HG03103 (cell line): Measurements from ENCODE around the gene TNIK.
"Not testable (repeated sequence)": the region's sequence is repeated elsewhere in the genome, so short reads cannot be mapped to it uniquely, and the experiment has no call there.

ENCODE experiments used
- ATAC-seq: cut with Tn5 transposase; IDR thresholded peaks from one replicate; pipeline ENCODE4 v1.9.1; 2021; ENCODE audit warnings: low read depth; ENCODE audit not compliant: unreplicated experiment

TNIK gene

GRCh38 chr3:171295484-171296373 is 164.5 kb downstream of the TNIK start:
- no peak for ATAC-seq

- peak; percentile 53 for ATAC-seq
Measured at GRCh38 chr3:171293142-171293782, 166.9 kb downstream of the TNIK start.

GRCh38 chr3:171290680-171291079 is 169.5 kb downstream of the TNIK start:
- ATAC-seq, result no peak

- ATAC-seq, result no peak
Measured at GRCh38 chr3:171289291-171289690, 170.9 kb downstream of the TNIK start.

GRCh38 chr3:171287761-171288160 is 172.4 kb downstream of the TNIK start:
- ATAC-seq, result not testable (repeated sequence)

- peak; percentile 42 for ATAC-seq
Measured at GRCh38 chr3:171286580-171287249, 173.5 kb downstream of the TNIK start.

- ATAC-seq, result no peak
Measured at GRCh38 chr3:171285287-171285686, 174.9 kb downstream of the TNIK start.

- ATAC-seq, result peak; percentile 34
Measured at GRCh38 chr3:171284308-171285075, 175.7 kb downstream of the TNIK start.

- ATAC-seq, result no peak
Measured at GRCh38 chr3:171283848-171284222, 176.4 kb downstream of the TNIK start.

GRCh38 chr3:171283183-171283847 is 176.9 kb downstream of the TNIK start:
- ATAC-seq, result no peak

GRCh38 chr3:171282041-171282440 is 178.2 kb downstream of the TNIK start:
- no peak for ATAC-seq

GRCh38 chr3:171281256-171281992 is 178.8 kb downstream of the TNIK start:
- no peak for ATAC-seq

- ATAC-seq, result no peak
Measured at GRCh38 chr3:171279972-171280371, 180.2 kb downstream of the TNIK start.

- no peak for ATAC-seq
Measured at GRCh38 chr3:171278299-171278590, 182.0 kb downstream of the TNIK start.

- ATAC-seq, result no peak
Measured at GRCh38 chr3:171277456-171278298, 182.5 kb downstream of the TNIK start.

- ATAC-seq, result no peak
Measured at GRCh38 chr3:171276923-171277322, 183.3 kb downstream of the TNIK start.

- ATAC-seq, result no peak
Measured at GRCh38 chr3:171274222-171274621, 186.0 kb downstream of the TNIK start.

- ATAC-seq, result no peak
Measured at GRCh38 chr3:171270541-171270940, 189.7 kb downstream of the TNIK start.

- peak; percentile 57 for ATAC-seq
Measured at GRCh38 chr3:171269542-171269941, 190.7 kb downstream of the TNIK start.
